SK-N-MC (cell line): Measurements from ENCODE around the gene POFUT1.

ENCODE experiments used
- EZH2 ChIP-seq: fragments of 200-600 bp; sonication (generic); IDR thresholded peaks from one replicate; pipeline ENCODE4 v1.6.1; 2017; ENCODE audit warnings: antibody characterized with exemption
- FOXP2 ChIP-seq: optimal IDR thresholded peaks from 2 replicates; pipeline ENCODE3; 2011; ENCODE audit warnings: mild to moderate bottlenecking, moderate library complexity; ENCODE audit not compliant: insufficient read depth; ENCODE audit errors: extremely low read length, control extremely low read depth

GRCh38 chr20:32216179-32217142 is 8.8 kb downstream of the POFUT1 start:
- no peak for TF ChIP-seq FOXP2
- TF ChIP-seq EZH2: no peak
